NCI-H2029 (cell line): Measurements from ENCODE around the gene MYBPH.

Experiments
- DNase-seq: peaks from one replicate; lab custom pipeline; 2025; lab: John Stamatoyannopoulos, UW

MYBPH gene

DNA sequence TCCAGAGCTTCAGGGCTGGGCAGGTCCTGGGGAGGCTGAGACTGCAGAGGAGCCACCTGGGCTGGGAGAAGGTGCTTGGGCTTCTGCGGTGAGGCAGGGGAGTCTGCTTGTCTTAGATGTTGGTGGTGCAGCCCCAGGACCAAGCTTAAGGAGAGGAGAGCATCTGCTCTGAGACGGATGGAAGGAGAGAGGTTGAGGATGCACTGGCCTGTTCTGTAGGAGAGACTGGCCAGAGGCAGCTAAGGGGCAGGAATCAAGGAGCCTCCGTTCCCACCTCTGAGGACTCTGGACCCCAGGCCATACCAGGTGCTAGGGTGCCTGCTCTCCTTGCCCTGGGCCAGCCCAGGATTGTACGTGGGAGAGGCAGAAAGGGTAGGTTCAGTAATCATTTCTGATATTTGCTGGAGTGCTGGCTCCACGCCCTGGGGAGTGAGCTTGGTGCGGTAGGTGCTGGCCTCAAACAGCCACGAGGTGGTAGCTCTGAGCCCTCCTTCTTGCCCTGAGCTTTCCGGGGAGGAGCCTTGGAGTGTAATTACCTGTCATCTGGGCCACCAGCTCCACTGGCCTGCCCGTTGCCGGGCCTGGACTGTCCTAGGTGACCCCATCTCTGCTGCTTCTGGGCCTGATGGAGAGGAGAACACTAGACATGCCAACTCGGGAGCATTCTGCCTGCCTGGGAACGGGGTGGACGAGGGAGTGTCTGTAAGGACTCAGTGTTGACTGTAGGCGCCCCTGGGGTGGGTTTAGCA lies 9.3 kb downstream of the MYBPH start:
- DNase-seq = no peak

DNA sequence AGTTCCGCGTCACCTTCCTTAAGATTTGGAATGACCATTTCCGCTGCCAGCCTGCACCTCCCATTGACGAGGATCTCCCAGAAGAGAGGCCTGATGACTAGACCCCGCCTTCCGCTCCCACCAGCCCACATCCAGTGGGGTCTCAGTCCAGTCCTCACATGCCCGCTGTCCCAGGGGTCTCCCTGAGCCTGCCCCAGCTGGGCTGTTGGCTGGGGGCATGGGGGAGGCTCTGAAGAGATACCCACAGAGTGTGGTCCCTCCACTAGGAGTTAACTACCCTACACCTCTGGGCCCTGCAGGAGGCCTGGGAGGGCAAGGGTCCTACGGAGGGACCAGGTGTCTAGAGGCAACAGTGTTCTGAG lies 9.8 kb downstream of the MYBPH start:
- no peak for DNase-seq

DNA sequence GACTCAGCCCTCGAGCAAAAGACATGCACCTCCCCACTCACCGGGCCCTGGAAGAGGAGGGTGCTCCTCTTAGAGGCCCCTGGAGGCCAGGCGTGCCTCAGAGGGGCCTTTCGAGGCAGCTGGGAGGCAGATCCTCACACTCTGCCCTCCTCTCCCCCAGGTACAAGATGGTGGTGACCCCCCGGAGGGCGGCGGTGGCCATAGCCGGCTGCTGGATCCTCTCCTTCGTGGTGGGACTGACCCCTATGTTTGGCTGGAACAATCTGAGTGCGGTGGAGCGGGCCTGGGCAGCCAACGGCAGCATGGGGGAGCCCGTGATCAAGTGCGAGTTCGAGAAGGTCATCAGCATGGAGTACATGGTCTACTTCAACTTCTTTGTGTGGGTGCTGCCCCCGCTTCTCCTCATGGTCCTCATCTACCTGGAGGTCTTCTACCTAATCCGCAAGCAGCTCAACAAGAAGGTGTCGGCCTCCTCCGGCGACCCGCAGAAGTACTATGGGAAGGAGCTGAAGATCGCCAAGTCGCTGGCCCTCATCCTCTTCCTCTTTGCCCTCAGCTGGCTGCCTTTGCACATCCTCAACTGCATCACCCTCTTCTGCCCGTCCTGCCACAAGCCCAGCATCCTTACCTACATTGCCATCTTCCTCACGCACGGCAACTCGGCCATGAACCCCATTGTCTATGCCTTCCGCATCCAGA lies 10.4 kb downstream of the MYBPH start:
- DNase-seq = no peak

DNA sequence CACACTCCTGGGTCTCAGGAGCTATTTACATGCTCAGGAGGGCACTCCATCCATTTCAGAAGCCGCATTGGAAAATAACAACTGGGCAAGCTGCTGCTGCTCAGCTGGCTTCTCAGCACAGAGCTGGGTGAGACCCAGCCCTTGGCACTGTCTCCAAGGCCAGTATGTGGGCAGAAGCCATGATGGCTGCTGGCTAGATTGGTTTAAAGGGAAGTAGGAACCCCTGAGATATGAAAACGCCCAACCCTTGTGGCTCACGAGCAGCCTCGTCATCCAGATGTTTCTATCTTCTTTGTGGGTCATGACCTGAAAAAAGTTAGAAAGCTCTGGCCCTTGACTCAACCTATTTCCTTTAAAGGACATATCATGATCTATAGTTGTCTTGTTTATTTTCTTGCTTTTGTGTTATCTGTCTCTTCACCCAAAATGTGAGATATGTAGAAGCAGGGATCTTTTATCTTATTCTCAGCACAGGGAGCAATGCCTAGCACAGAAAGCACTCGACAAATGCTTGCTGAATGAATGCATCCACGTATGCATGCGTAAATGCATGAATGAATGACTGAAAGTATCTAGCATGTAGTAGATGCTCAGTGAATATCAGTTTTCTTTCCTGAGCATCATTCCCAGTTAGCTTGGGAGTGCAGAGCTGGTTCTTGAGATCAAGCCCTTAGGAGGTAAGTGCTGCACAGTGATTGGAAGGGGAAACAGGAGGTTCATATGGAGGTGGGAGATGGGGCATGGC lies 11.6 kb downstream of the MYBPH start:
- DNase-seq = no peak

DNA sequence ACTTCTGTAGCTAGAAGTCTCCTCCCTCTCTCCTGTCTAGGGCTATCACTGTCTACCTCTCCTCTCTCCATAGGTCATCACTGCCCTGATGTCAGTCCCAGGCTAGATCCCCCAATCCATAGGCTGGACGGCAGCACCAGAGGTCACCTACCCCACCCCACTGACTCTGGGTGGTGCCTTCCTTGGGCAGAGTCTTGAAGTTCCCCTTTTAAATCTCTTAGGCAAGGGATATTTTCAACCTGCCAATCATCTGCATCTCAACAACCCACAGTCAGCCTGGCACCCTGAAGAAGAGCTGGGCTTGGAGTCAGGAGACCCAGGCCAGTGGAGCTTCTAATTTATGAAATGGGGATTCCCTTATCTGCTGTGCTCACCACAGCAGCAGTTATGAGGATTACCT lies 13.2 kb downstream of the MYBPH start:
- DNase-seq = no peak

DNA sequence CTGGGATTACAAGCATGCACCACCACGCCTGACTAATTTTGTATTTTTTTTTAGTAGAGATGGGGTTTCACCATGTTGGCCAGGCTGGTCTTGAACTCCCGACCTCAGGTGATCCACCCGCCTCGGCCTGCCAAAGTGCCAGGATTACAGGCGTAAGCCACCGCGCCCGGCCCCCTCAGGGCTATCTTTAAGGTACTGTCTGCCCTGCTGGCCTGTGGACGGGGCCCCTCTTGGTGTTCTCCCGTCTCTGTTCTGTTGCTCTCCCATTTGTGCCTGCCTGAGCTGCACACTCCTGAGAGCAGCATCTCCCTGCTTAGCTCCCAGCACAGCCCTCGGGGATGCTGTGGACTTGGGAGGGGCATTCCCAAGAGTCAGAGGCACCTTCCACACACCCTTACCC lies 13.9 kb downstream of the MYBPH start:
- DNase-seq = no peak

DNA sequence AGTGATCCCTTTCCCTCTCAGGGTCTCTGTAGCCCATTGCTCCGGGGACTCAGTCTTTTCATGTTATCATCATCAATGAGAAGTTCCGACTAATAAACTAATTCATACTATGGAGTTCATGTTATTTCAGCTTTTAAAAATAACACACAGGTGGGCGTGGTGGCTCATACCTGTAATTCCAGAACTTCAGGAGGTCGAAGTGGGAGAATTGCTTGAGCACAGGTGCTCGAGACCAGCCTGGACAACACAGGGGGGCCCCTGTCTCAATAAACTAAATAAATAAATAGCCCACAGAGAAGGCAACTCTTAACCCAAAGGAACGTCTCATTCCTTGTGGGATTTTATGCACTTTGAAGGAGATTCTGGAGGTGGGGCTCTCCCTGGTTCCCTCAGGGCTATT lies 14.5 kb downstream of the MYBPH start:
- no peak for DNase-seq

DNA sequence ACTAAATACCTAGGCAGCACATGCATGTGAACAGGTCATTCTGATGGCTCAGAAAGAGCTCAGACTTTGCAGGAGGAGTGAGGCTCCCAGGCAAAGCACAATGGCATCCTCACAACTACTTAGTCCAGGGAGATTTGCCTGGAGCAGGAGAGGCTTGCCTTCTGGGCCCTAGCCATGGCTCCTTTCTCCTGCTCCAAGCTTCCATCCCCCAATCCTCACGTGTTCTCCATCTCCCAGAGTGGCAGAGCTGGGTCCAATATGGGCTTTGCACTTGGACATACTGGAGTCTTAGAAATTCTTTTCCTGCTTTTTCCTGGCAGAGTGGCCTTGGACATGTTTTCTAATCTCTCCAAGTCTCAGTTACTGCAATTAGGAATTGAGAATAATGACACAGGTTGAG lies 15.8 kb downstream of the MYBPH start:
- no peak for DNase-seq

DNA sequence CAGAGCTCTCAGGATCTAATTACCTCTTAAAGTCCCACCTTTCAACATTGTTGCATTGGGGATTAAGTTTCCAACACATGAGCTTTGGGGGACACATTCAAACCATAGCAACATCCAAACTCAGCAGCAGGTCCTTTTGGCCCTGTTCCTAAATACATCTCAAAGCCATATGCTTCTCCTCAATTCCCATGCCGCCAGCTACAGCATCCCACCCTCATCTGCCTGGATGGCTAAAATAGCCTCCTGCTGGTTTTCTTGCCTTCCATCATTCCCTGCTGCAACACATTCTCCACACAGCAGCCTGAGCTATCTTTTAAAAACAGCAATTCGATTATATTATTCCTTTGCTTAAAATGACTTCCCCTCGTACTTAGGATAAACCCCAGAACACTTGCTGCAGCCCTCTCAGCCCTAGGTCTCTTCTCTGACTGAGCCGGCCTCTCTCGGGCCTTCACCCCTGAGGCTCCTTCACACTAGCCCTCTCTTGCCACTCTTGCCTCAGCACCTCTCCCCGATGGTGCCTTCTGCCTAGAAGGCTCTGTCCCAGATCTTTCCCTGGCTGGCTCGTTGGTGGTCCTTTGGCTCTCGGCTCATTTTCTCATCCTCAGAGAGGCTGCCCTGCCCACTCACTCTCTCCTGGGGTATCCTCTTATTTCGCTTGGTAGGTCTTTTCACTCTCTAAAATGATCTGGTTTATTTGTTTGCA lies 16.5 kb downstream of the MYBPH start:
- no peak for DNase-seq

DNA sequence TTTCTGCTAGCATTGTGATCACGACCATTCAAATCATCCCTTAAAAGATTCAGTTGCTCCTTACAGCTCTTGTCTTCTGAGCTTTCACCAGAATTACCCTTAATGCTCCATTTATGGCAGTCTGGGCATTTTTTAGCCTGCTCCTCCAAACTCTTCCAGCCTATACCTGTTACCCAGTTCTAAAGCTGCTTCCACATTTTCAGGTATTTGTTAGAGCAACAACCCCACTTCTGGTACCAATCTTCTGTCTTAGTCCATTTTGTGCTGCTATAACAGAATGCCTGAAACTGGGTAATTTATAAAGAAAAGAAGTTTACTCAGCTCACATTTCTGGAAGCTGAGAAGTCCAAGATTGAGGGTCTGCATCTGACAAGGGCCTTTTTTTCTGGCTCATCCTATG lies 17.2 kb downstream of the MYBPH start:
- DNase-seq = no peak

DNA sequence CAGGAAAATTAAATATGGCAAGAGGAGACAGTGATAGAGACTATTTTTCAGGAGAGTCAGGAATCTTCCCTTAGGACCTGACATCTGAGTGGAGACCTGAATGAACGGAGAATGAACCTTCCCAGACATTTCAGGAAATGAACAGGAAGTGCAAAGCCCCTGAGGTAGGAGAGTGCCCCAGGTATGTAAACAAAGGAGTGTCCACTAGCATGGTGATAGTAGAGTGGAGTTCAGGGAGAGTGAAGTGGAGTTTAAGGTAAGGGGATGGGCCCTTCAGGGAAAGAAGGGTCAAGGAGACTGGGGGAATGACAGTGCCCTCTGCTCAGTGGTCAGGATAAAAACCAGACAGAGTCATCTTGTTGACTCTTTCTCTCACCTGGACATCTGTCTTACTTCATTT lies 19.3 kb downstream of the MYBPH start:
- DNase-seq = no peak

DNA sequence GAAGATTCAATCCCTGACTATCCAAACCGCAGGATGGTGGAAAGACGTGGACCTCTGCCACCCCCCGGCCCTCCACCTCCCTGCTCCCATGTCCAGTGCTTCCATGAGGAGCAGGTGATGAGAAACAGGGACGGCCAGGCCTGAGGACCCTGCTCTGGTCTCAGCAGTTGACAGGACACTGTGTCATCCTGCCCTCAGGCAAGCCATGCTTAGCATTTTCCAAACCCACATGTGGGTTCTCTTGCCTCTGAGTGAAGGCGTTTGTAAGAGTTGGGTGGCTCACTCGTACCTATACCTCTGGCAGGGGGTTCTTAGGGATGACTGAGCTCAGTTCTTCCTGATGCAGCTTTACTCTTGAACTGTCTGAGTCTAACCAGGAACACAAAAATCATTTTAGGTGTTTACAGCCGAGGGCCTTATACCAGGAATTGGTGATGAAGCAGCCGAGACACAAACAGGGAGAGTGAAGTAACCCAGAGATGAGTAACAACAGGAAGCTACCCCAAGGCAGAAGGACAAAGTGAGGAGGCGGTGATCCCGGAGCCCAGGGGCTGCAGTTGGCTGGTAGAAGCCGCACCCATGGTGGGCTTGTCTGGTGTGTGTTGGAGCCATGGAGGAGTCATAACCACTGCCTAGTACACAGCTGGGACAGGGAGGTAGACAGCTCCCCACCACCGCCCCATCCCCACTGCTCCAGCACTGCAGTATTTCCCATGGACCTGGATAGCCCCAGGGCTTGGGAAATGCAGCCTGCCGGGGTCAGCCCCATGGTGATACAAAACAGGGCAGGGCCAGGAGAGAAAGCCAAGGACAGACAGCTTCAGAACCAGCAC lies 21.4 kb downstream of the MYBPH start:
- no peak for DNase-seq

DNA sequence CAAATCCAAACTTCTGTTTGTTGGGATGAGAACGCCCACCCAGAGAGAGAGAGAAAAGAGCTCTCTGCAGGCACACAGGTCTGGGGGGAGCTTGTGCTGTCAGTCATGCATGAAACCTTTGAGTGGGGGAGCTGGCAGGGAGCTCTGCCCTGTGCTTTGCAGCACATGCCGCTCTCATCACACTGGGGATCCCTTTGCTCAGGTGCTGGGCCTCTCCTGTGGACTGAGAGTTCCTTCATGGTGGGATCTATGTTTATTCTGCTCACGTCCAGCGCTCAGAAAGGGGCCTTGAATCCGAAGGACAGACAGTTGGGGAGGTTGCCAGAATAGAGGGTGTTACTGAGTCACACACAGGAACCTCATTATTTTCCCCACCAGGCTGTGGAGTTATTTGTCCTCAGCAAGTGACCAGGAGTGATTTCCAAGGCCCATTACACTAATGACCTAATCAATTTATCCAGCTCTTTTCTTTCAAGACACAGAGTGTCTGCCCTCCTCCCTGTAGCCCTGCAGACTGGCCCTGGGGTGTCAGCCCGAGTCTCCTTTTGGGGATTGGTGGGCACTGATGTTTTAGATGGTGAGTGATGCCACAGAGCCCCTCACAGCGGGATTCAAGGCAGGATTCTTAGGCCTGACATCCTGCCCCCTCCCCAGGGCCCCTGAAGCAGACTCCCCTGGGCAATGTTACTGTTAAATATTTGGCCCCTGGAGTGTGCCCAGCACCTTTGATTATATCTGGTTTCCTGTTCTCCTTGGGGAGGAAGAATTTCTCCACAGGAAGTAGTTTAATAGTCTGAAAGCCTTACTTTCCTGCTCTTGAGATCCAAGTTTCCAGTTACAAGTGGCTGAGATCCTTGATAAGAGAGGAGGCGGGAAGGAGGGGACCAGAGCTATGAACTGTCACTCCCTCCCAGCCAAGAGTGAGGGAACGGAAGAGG lies 22.3 kb downstream of the MYBPH start:
- DNase-seq = no peak

DNA sequence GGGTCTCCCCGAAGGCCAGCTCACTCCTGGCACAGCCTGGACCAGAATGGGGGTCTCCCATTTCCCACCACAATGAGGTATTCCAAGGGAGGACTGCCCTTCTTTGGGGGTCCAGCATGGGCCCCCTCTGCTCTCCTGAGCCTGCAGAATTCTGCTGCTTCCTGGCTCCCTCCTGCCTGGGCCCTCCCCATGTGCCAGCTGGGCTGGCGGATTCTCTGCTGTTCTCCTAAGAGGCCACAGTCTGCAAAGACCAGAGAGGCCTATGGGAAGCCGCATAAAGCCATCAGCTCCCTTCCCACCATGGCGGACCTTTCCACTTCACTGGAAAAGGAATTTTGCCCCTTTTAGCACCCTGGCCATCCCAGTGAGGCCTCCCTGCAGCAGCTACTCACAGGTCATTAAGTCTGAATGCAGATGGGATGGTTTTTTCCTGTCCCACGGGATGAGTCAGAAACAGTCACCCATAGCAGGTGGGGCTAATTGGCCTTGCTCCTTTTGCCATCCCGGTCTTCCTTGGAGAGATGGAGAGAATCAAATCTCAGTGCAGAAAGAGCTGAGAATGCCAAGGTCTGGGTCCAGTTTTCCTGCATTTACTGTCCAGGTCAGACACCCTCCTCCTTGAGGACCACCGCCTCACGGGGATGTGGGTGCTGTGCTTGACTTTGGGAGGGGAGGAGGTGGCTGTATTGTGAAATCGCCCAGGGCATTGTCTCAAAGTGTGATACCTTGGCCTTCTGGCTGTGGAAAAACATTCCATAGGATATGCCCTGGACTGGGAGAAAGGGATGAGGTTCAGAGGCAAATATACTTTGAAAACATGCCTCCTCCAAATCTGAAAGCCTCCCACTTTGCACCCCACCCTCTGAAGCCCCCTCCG lies 23.2 kb downstream of the MYBPH start:
- DNase-seq = no peak

DNA sequence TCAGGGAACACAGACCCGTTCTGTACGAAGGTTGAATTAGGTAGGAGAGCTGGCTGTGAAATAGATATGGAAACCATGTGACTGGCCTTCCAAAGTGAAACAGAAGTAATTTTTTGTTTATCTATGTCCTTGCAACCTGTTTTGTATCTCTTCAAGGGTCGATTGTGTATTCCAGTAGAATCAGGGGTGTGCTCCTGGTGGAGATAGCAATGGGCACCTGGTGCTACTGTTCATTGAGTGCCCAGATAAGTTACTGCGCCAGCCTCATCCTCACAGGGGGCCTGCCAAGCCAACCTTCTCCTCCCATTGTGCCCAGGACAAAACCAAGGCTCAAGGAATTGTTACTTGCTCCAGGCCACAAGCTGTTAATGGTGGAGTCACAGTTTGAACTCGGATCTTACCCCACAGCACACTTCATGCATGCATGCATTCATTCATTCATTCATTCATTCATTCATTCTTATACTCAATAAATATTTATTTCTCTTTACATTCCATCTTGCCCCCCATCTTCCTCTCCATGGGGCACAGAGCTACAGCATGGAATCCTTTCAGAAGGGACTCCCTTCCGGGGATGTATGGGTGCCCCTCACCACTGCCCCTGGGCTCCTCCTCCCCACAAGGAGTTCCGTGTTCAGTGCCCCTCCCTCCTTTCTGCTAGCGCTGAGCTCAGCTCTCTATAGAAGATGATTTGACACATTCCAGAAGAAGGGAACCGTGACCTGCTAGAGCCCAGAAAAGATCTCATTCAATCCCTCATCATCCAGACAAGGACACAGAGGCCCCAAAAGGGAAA lies 24.1 kb downstream of the MYBPH start:
- DNase-seq = no peak

DNA sequence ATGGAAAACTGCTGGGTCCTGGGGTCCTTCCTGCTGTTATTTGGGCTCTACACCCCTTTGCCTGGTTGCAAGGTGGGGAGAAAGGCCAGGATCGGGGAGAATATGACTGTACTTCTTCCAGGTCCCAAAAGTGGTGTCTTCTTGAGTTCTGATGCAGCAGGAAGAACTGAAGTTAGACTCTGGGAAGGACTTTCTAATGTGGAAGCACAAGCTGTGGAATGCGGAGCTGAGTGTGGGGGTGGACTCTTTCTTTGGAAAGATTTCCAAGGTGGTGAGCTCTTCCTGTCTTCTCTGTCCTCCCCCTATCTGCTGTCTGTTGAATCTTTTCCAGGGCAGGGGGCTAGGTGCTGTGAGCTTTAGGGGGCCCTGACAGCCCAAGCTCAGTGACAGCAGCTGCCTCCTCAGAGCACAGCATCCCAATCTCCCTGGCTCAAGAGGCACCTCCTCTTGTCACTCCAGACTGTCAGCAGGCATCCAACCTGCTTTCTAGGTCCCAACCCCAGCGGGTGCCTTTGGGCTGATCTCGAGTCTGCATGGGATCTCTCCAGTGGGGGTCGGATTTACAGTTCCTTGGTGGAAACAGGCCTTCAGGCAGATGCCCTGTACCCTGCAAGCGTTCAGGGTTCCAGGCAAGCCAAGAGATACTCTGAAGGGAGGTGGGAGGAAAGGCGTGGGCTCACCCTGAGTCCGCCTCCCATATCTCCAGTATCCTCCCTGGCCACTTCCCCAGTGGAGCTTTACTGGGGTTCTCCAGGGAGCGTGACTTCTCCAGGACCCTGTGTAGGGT lies 24.9 kb downstream of the MYBPH start:
- no peak for DNase-seq

DNA sequence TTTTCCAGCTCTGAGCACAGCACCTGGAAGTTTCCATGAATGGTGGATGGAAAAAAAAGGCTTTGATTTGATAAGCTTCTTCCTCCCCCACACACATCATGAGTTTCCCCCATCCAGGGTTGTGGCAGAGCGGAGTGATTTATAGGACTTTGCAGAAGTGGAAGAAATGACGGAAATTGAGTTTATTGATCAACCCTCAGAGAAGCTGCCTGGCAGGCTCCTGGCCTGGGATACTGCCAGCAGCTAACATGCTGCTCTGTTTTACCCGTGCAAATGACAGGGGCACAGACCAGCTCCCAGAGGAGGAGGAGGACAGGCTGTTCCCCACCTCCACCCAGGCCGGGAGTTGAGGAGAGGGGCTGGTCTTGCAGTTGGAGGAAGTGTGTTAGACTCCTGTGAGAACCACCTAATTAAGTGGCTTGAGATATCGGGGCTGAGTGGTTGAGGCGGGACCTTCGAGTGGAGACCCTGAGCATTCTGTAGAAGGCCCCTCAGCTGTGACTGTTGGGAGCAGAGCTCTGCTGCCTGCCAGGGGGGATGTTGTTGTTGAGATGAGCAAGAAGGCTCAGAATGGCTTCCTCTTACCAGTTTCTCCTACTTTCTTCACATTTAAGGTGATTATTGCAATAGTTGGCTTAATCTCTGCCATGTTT lies 26.3 kb downstream of the MYBPH start:
- no peak for DNase-seq
